ENCODE results near the gene CHST15.
A peak's percentile ranks its signal among the peaks of the same experiment; 100 is the strongest.

The CHST15 gene

GRCh38 chr10:124069341-124070264 is 23.8 kb downstream of the CHST15 start:
- DNase-seq (ENCODE audit: insufficient read length, low spot score) (no peak), FAIRE-seq (no peak)
- TF ChIP-seq POLR2AphosphoS5 (IDR thresholded peaks at IDR 0.05; ENCODE audit: low read depth, low read length) (no peak), PAX5 (IDR thresholded peaks at IDR 0.05; ENCODE audit: insufficient read depth, low read length, severe bottlenecking) (no peak), SPI1 (IDR thresholded peaks at IDR 0.05; ENCODE audit: low read depth, low read length) (no peak), TAF1 (IDR thresholded peaks at IDR 0.05; ENCODE audit: low read depth, low read length) (no peak), POU2F2 (IDR thresholded peaks at IDR 0.05; ENCODE audit: low read depth, low read length) (no peak), POLR2A (IDR thresholded peaks at IDR 0.05; ENCODE audit: low read depth, low read length) (no peak)

GRCh38 chr10:124068929-124069328 is 24.5 kb downstream of the CHST15 start:
- FAIRE-seq, result no peak
- no peak for TF ChIP-seq POLR2AphosphoS5 (IDR thresholded peaks at IDR 0.05; ENCODE audit: low read depth, low read length)
- no peak for TF ChIP-seq POU2F2 (IDR thresholded peaks at IDR 0.05; ENCODE audit: low read depth, low read length)
- TF ChIP-seq POLR2A (IDR thresholded peaks at IDR 0.05; ENCODE audit: low read depth, low read length), result no peak
- no peak for TF ChIP-seq TAF1 (IDR thresholded peaks at IDR 0.05; ENCODE audit: low read depth, low read length)
- no peak for TF ChIP-seq PAX5 (IDR thresholded peaks at IDR 0.05; ENCODE audit: insufficient read depth, low read length, severe bottlenecking)
- TF ChIP-seq SPI1 (IDR thresholded peaks at IDR 0.05; ENCODE audit: low read depth, low read length), result no peak

GRCh38 chr10:124067825-124068400 is 25.5 kb downstream of the CHST15 start:
- FAIRE-seq (no peak), DNase-seq (ENCODE audit: insufficient read length, low spot score) (no peak)
- TF ChIP-seq POU2F2 (IDR thresholded peaks at IDR 0.05; ENCODE audit: low read depth, low read length) (no peak), TAF1 (IDR thresholded peaks at IDR 0.05; ENCODE audit: low read depth, low read length) (no peak), POLR2A (IDR thresholded peaks at IDR 0.05; ENCODE audit: low read depth, low read length) (no peak), POLR2AphosphoS5 (IDR thresholded peaks at IDR 0.05; ENCODE audit: low read depth, low read length) (no peak), PAX5 (IDR thresholded peaks at IDR 0.05; ENCODE audit: insufficient read depth, low read length, severe bottlenecking) (no peak), SPI1 (IDR thresholded peaks at IDR 0.05; ENCODE audit: low read depth, low read length) (no peak)

More at GRCh38 chr10:124068929-124069328, 24.5 kb downstream of the CHST15 start:
- DNase-seq (ENCODE audit: insufficient read length, low spot score), result no peak

GRCh38 chr10:124066781-124067714 is 26.4 kb downstream of the CHST15 start:
- DNase-seq (ENCODE audit: insufficient read length, low spot score) (no peak), FAIRE-seq (no peak)
- TF ChIP-seq PAX5 (IDR thresholded peaks at IDR 0.05; ENCODE audit: insufficient read depth, low read length, severe bottlenecking) (no peak), SPI1 (IDR thresholded peaks at IDR 0.05; ENCODE audit: low read depth, low read length) (no peak), POLR2AphosphoS5 (IDR thresholded peaks at IDR 0.05; ENCODE audit: low read depth, low read length) (no peak), TAF1 (IDR thresholded peaks at IDR 0.05; ENCODE audit: low read depth, low read length) (no peak), POU2F2 (IDR thresholded peaks at IDR 0.05; ENCODE audit: low read depth, low read length) (no peak), POLR2A (IDR thresholded peaks at IDR 0.05; ENCODE audit: low read depth, low read length) (no peak)

- TF ChIP-seq POU2F2 (IDR thresholded peaks at IDR 0.05; ENCODE audit: low read depth, low read length), result no peak
- no peak for TF ChIP-seq POLR2A (IDR thresholded peaks at IDR 0.05; ENCODE audit: low read depth, low read length)
- no peak for TF ChIP-seq PAX5 (IDR thresholded peaks at IDR 0.05; ENCODE audit: insufficient read depth, low read length, severe bottlenecking)
- no peak for TF ChIP-seq POLR2AphosphoS5 (IDR thresholded peaks at IDR 0.05; ENCODE audit: low read depth, low read length)
- TF ChIP-seq TAF1 (IDR thresholded peaks at IDR 0.05; ENCODE audit: low read depth, low read length), result no peak
- no peak for TF ChIP-seq SPI1 (IDR thresholded peaks at IDR 0.05; ENCODE audit: low read depth, low read length)
- FAIRE-seq (no peak), DNase-seq (ENCODE audit: insufficient read length, low spot score) (no peak)
Observed at GRCh38 chr10:124066126-124066700, 27.2 kb downstream of the CHST15 start.

- no peak for TF ChIP-seq TAF1 (IDR thresholded peaks at IDR 0.05; ENCODE audit: low read depth, low read length)
- no peak for TF ChIP-seq PAX5 (IDR thresholded peaks at IDR 0.05; ENCODE audit: insufficient read depth, low read length, severe bottlenecking)
- no peak for FAIRE-seq
- DNase-seq (ENCODE audit: insufficient read length, low spot score), result no peak
Observed at GRCh38 chr10:124065382-124066125, 27.8 kb downstream of the CHST15 start.

GRCh38 chr10:124064676-124065075 is 28.7 kb downstream of the CHST15 start:
- TF ChIP-seq SPI1 (IDR thresholded peaks at IDR 0.05; ENCODE audit: low read depth, low read length) (peak; percentile 54; the same call in 1 of the 2 replicates), POLR2A (IDR thresholded peaks at IDR 0.05; ENCODE audit: low read depth, low read length) (no peak)
- DNase-seq (ENCODE audit: insufficient read length, low spot score), result no peak
- no peak for FAIRE-seq

- FAIRE-seq (no peak), DNase-seq (ENCODE audit: insufficient read length, low spot score) (no peak)
- TF ChIP-seq POLR2AphosphoS5 (IDR thresholded peaks at IDR 0.05; ENCODE audit: low read depth, low read length), result no peak
- TF ChIP-seq PAX5 (IDR thresholded peaks at IDR 0.05; ENCODE audit: insufficient read depth, low read length, severe bottlenecking), result no peak
- no peak for TF ChIP-seq TAF1 (IDR thresholded peaks at IDR 0.05; ENCODE audit: low read depth, low read length)
- no peak for TF ChIP-seq POU2F2 (IDR thresholded peaks at IDR 0.05; ENCODE audit: low read depth, low read length)
- peak; percentile 31; the same call in 1 of the 2 replicates for TF ChIP-seq SPI1 (IDR thresholded peaks at IDR 0.05; ENCODE audit: low read depth, low read length)
Observed at GRCh38 chr10:124063750-124064603, 29.4 kb downstream of the CHST15 start.

Data from GM12891 (cell line).